NCI-H2196 treated with DMSO at 0.1 percent for 48 hours (cell line): ENCODE results near the gene EPB41L4B.

Source experiments
- DNase-seq: peaks from one replicate; lab custom pipeline; 2025; ENCODE audit not compliant: unreplicated experiment; lab: John Stamatoyannopoulos, UW

EPB41L4B gene

GRCh38 chr9:109270971-109271925, 49.6 kb downstream of the EPB41L4B start:
- DNase-seq: no peak

- no peak for DNase-seq
Measured at GRCh38 chr9:109270441-109270840, 50.4 kb downstream of the EPB41L4B start.

- DNase-seq: no peak
Measured at GRCh38 chr9:109269839-109270238, 51.0 kb downstream of the EPB41L4B start.

- no peak for DNase-seq
Measured at GRCh38 chr9:109269081-109269480, 51.8 kb downstream of the EPB41L4B start.

- no peak for DNase-seq
Measured at GRCh38 chr9:109267555-109267954, 53.3 kb downstream of the EPB41L4B start.

GRCh38 chr9:109264877-109265587, 55.8 kb downstream of the EPB41L4B start:
- DNase-seq: no peak

- DNase-seq: no peak
Measured at GRCh38 chr9:109263358-109263757, 57.5 kb downstream of the EPB41L4B start.

- DNase-seq: no peak
Measured at GRCh38 chr9:109258481-109259302, 62.2 kb downstream of the EPB41L4B start.

- no peak for DNase-seq
Measured at GRCh38 chr9:109256336-109256735, 64.5 kb downstream of the EPB41L4B start.

- no peak for DNase-seq
Measured at GRCh38 chr9:109255394-109255793, 65.5 kb downstream of the EPB41L4B start.

- no peak for DNase-seq
Measured at GRCh38 chr9:109254317-109254716, 66.5 kb downstream of the EPB41L4B start.

- DNase-seq: peak; percentile 40
Measured at GRCh38 chr9:109253637-109254284, 67.1 kb downstream of the EPB41L4B start.

GRCh38 chr9:109253241-109253636, 67.6 kb downstream of the EPB41L4B start:
- DNase-seq: no peak

GRCh38 chr9:109252291-109252690, 68.6 kb downstream of the EPB41L4B start:
- DNase-seq: no peak

- DNase-seq: no peak
Measured at GRCh38 chr9:109251776-109252106, 69.1 kb downstream of the EPB41L4B start.

GRCh38 chr9:109251080-109251775, 69.6 kb downstream of the EPB41L4B start:
- peak; percentile 76 for DNase-seq

GRCh38 chr9:109250771-109251079, 70.1 kb downstream of the EPB41L4B start:
- DNase-seq: no peak

- DNase-seq: no peak
Measured at GRCh38 chr9:109250311-109250741, 70.5 kb downstream of the EPB41L4B start.

- no peak for DNase-seq
Measured at GRCh38 chr9:109249615-109250014, 71.2 kb downstream of the EPB41L4B start.

GRCh38 chr9:109248133-109248581, 72.7 kb downstream of the EPB41L4B start:
- no peak for DNase-seq
